ENCODE results near the gene BARHL1.

- TF ChIP-seq CTCF (IDR thresholded peaks at IDR 0.05; ENCODE audit: insufficient read depth, low read depth, low read length), result no peak
- TF ChIP-seq EZH2 (IDR thresholded peaks at IDR 0.05; ENCODE audit: insufficient read depth, low read length), result no peak
Observed at GRCh38 chr9:132591751-132592314, 9.4 kb downstream of the BARHL1 start.

All from astrocyte (in vitro differentiated cells and primary cell).